Ishikawa (cell line): ENCODE results near the gene CDH13.

Experiments used
- CEBPB ChIP-seq: IDR thresholded peaks from 2 replicates; pipeline ENCODE4 v1.6.1; 2012
- CREB1 ChIP-seq: IDR thresholded peaks from 2 replicates; pipeline ENCODE4 v1.6.1; 2012; ENCODE audit warnings: low read depth
- EGR1 ChIP-seq: IDR thresholded peaks from 2 replicates; pipeline ENCODE4 v1.6.1; 2012
- EP300 ChIP-seq: IDR thresholded peaks from 2 replicates; pipeline ENCODE4 v1.6.1; 2012; ENCODE audit warnings: borderline replicate concordance
- FOXM1 ChIP-seq: IDR thresholded peaks from 2 replicates; pipeline ENCODE4 v1.6.1; 2012; ENCODE audit warnings: low read depth, borderline replicate concordance
- MAX ChIP-seq: IDR thresholded peaks from 2 replicates; pipeline ENCODE4 v1.6.1; 2012
- NFIC ChIP-seq: IDR thresholded peaks from 2 replicates; pipeline ENCODE4 v1.6.1; 2012
- RAD21 ChIP-seq: IDR thresholded peaks from 2 replicates; pipeline ENCODE4 v1.6.1; 2012; ENCODE audit warnings: low read depth
- REST ChIP-seq: IDR thresholded peaks from 2 replicates; pipeline ENCODE4 v1.6.1; 2012; ENCODE audit warnings: low read depth, mild to moderate bottlenecking
- TAF1 ChIP-seq: IDR thresholded peaks from 2 replicates; pipeline ENCODE4 v1.6.1; 2012; ENCODE audit warnings: low read depth, mild to moderate bottlenecking
- TCF12 ChIP-seq: IDR thresholded peaks from 2 replicates; pipeline ENCODE4 v1.6.1; 2012; ENCODE audit warnings: low read depth
- TEAD4 ChIP-seq: IDR thresholded peaks from 2 replicates; pipeline ENCODE4 v1.6.1; 2012
- USF1 ChIP-seq: IDR thresholded peaks from 2 replicates; pipeline ENCODE4 v1.6.1; 2012
- YY1 ChIP-seq: IDR thresholded peaks from 2 replicates; pipeline ENCODE4 v1.6.1; 2012; ENCODE audit warnings: low read depth
- ZBTB7A ChIP-seq: IDR thresholded peaks from 2 replicates; pipeline ENCODE4 v1.6.1; 2012; ENCODE audit warnings: low read depth

The CDH13 gene

GRCh38 chr16:82888591-82889001 lies 261.8 kb downstream of the CDH13 start:
- TF ChIP-seq CREB1 (no peak), NFIC (no peak), USF1 (no peak), YY1 (no peak), ZBTB7A (no peak), EP300 (no peak), TEAD4 (no peak), TAF1 (no peak), REST (no peak), EGR1 (no peak), TCF12 (no peak), MAX (no peak), RAD21 (no peak), FOXM1 (no peak), CEBPB (no peak)

DNA sequence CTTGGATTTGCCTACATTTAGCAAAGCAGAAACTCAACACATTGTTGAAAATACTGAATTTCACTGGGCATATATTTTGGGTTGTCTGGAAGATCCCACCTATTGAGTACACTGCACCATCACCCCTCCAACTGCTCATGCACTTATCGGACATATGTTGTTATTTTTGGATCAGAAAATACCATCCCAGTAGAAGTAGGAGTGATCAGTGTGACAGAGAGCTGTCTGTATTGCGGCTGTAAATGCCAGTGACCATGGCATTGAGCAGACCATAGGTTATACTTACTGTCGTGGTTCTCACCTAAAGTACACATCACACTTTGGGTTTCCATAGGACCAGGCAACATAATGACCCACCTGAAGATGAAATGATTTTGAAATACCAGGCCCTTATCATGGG lies 264.7 kb downstream of the CDH13 start:
- TF ChIP-seq NFIC, result no peak
- no peak for TF ChIP-seq TCF12
- TF ChIP-seq EGR1, result no peak
- no peak for TF ChIP-seq CREB1
- TF ChIP-seq FOXM1, result no peak
- no peak for TF ChIP-seq REST
- TF ChIP-seq YY1, result no peak
- TF ChIP-seq TEAD4, result no peak
- no peak for TF ChIP-seq CEBPB
- no peak for TF ChIP-seq MAX
- TF ChIP-seq EP300, result no peak
- no peak for TF ChIP-seq TAF1

- TF ChIP-seq YY1 (no peak), FOXM1 (no peak), EGR1 (no peak), MAX (no peak), ZBTB7A (no peak), EP300 (no peak), NFIC (no peak), REST (no peak), CEBPB (no peak), CREB1 (no peak), USF1 (no peak), TAF1 (no peak), RAD21 (no peak), TEAD4 (no peak), TCF12 (no peak)
These were observed 265.1 kb downstream of the CDH13 start for GRCh38 chr16:82891918-82892317.

DNA sequence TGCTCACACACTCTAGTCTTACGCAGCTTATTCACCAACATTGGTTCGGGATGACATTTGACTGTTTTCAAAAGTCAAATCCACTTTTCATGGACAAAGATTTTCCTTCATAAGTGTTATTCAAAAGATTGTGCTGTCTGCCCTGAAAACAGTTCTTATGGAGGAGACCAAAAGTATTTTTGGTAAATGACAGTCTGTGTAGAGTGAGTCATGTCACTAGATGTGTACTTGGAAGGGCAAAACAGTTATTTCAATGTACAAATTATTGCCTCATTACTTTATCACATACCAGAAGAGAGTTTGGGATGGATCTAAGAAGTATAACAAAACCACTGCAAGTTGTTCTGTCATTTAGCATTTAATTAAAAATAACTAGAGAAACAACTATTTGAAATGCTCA lies 265.6 kb downstream of the CDH13 start:
- no peak for TF ChIP-seq YY1
- no peak for TF ChIP-seq CEBPB
- no peak for TF ChIP-seq RAD21
- TF ChIP-seq TEAD4, result no peak
- TF ChIP-seq ZBTB7A, result no peak
- TF ChIP-seq TAF1, result no peak
- no peak for TF ChIP-seq EGR1
- TF ChIP-seq TCF12, result no peak
- TF ChIP-seq USF1, result no peak
- no peak for TF ChIP-seq CREB1
- TF ChIP-seq REST, result no peak
- no peak for TF ChIP-seq EP300
- no peak for TF ChIP-seq MAX
- TF ChIP-seq FOXM1, result no peak
- no peak for TF ChIP-seq NFIC
